SK-N-SH (cell line): ENCODE data around the gene GPR18.

Experiments used
- CHD2 ChIP-seq: fragments of 150-350 bp; IDR thresholded peaks from 2 replicates; pipeline ENCODE4 v1.6.1; 2018; ENCODE audit warnings: low read length; ENCODE audit not compliant: partially characterized antibody
- CTCF ChIP-seq: fragments of 200-600 bp; sonication (generic); IDR thresholded peaks from 2 replicates; pipeline ENCODE4 v1.6.1; 2017; ENCODE audit warnings: antibody characterized with exemption, mild to moderate bottlenecking, moderate library complexity
- FOXJ3 ChIP-seq: sonication (generic); formaldehyde crosslinking; IDR thresholded peaks from 2 replicates; pipeline ENCODE4 v1.5.1; 2020; ENCODE audit warnings: mild to moderate bottlenecking, missing genetic modification reagents
- FOXM1 ChIP-seq: IDR thresholded peaks from 2 replicates; pipeline ENCODE4 v1.4.0; 2012; ENCODE audit warnings: low read depth, mild to moderate bottlenecking
- GABPA ChIP-seq: IDR thresholded peaks from 2 replicates; pipeline ENCODE4 v1.4.0; 2012; ENCODE audit warnings: low read depth, mild to moderate bottlenecking
- IRF3 ChIP-seq: fragments of 150-350 bp; IDR thresholded peaks from 2 replicates; pipeline ENCODE4 v1.6.1; 2016; ENCODE audit warnings: mild to moderate bottlenecking, low read depth, low read length
- JUND ChIP-seq: IDR thresholded peaks from 2 replicates; pipeline ENCODE4 v1.4.0; 2012
- NRF1 ChIP-seq: IDR thresholded peaks from 2 replicates; pipeline ENCODE4 v1.6.1; 2012; ENCODE audit warnings: low read depth, mild to moderate bottlenecking, low read length
- PBX3 ChIP-seq: IDR thresholded peaks from 2 replicates; pipeline ENCODE4; 2012
- POLR2AphosphoS5 ChIP-seq: IDR thresholded peaks from 2 replicates; pipeline ENCODE4 v1.6.1; 2012; ENCODE audit warnings: low read depth, low read length
- REST ChIP-seq: IDR thresholded peaks from 2 replicates; pipeline ENCODE4 v1.6.1; 2012; ENCODE audit warnings: mild to moderate bottlenecking, low read depth, low read length, moderate library complexity
- RFX5 ChIP-seq: IDR thresholded peaks from 2 replicates; pipeline ENCODE4 v1.6.1; 2012; ENCODE audit warnings: mild to moderate bottlenecking, improper control_type of control experiment, low read length
- RXRA ChIP-seq: IDR thresholded peaks from 2 replicates; pipeline ENCODE4 v1.4.0; 2012; ENCODE audit warnings: low read depth, mild to moderate bottlenecking, borderline replicate concordance
- USF1 ChIP-seq: IDR thresholded peaks from 2 replicates; pipeline ENCODE4 v1.4.0; 2012; ENCODE audit warnings: low read depth, borderline replicate concordance

- TF ChIP-seq REST (no peak), CTCF (no peak), POLR2AphosphoS5 (no peak), JUND (no peak), USF1 (no peak), CHD2 (no peak), RXRA (no peak), RFX5 (no peak), FOXM1 (no peak), IRF3 (no peak), GABPA (no peak), NRF1 (no peak), PBX3 (no peak), FOXJ3 (no peak)
Measured at GRCh38 chr13:99276706-99277105, 18.5 kb upstream of the GPR18 start.
